D721Med (cell line): ENCODE data around the gene DNAJC28.

Source experiments
- DNase-seq: peaks from one replicate; pipeline ENCODE4 v3.0.0; 2011; ENCODE audit warnings: low spot score; ENCODE audit not compliant: insufficient read length
- FAIRE-seq: peaks from 2 replicates; lab custom pipeline; 2011; peaks lifted over from hg19 to GRCh38; lab: Jason Lieb, UNC
- TF ChIP-seq, protein P1 (sequence below): IDR thresholded peaks from 2 replicates; pipeline ENCODE4 v1.5.1; 2012; ENCODE audit warnings: mild to moderate bottlenecking, control low read depth; ENCODE audit not compliant: insufficient read depth; ENCODE audit errors: missing control alignments

The DNAJC28 gene

DNA sequence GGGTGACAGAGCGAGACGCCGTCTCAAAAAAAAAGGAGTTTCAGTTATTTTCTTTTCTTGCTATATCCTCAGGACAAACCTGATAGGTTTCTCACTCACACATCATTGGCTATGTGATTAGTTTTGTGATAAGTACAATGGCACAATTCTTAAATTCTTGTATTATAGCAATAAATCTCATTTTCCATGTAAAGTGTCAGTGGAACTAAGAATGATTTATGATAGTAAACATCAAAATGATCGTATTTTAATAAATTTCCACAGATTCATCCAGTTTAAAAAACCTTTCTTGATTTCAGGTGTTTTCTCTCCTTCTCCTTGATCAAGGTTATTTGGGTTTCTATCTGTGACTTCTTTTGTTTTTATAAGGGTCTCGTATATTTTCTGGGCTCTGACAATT lies 3.5 kb downstream of the DNAJC28 start:
- no peak for FAIRE-seq
- TF ChIP-seq, protein P1, sequence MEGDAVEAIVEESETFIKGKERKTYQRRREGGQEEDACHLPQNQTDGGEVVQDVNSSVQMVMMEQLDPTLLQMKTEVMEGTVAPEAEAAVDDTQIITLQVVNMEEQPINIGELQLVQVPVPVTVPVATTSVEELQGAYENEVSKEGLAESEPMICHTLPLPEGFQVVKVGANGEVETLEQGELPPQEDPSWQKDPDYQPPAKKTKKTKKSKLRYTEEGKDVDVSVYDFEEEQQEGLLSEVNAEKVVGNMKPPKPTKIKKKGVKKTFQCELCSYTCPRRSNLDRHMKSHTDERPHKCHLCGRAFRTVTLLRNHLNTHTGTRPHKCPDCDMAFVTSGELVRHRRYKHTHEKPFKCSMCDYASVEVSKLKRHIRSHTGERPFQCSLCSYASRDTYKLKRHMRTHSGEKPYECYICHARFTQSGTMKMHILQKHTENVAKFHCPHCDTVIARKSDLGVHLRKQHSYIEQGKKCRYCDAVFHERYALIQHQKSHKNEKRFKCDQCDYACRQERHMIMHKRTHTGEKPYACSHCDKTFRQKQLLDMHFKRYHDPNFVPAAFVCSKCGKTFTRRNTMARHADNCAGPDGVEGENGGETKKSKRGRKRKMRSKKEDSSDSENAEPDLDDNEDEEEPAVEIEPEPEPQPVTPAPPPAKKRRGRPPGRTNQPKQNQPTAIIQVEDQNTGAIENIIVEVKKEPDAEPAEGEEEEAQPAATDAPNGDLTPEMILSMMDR: no peak
- DNase-seq: no peak

DNA sequence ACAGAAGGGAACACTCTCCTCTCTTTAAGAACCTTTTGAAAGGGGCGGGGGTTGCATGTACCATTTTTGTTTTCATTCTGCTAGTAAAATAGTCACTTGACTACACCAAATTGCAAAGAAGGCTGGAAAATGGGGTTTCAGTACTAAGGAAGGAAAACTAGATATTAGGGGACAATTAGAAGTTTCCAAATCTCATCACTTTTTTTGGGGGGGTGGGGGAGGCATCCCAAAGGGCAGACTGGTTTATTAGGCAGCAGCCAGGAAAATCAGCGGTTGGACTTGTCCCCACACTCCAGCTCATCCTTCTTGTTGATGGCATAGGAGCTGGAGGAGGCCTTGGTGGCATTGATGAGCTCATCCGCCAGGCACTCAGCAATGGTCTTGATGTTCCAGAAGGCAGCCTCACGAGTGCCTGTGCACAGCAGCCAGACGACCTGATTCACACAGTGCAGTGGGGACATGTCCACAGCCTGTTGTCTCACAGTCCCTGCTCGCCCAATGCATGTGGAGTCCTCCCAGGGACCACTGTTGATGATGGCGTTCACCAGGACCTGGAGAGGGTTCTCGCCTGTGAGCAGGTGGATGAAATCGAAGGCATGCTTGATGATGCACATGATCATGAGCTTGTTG lies 10.1 kb downstream of the DNAJC28 start:
- no peak for DNase-seq
- no peak for FAIRE-seq
- TF ChIP-seq, protein P1: no peak

DNA sequence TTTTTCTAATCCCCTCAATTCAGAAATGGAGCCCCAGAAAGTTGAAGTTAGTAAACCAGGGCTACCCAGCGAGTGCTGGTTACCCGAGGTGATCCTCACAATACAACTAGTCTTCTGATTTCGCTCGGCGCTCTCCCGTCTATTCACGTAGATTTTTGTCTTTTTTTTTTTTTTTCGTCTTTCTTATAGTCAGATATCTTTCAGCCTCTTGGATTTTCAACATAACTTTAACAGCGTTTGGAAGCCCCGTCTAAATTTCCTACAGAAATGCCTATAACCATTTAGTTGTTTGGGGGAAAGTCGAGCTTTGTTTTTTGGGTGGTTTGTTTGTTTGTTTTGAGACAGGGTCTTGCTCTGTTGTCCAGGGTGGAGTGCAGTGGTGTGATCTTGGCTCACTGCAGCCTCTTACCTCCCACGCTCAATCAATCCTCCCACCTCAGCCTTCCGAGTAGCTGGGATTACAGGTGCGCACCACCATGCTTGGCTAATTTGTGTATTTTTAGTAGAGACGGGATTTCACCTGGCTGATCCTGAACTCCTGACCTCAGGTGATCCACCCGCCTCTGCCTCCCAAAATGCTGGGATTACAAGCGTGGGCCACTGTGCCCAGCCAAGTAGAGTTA lies 10.9 kb downstream of the DNAJC28 start:
- DNase-seq (no peak), FAIRE-seq (no peak)
- TF ChIP-seq, protein P1: no peak

DNA sequence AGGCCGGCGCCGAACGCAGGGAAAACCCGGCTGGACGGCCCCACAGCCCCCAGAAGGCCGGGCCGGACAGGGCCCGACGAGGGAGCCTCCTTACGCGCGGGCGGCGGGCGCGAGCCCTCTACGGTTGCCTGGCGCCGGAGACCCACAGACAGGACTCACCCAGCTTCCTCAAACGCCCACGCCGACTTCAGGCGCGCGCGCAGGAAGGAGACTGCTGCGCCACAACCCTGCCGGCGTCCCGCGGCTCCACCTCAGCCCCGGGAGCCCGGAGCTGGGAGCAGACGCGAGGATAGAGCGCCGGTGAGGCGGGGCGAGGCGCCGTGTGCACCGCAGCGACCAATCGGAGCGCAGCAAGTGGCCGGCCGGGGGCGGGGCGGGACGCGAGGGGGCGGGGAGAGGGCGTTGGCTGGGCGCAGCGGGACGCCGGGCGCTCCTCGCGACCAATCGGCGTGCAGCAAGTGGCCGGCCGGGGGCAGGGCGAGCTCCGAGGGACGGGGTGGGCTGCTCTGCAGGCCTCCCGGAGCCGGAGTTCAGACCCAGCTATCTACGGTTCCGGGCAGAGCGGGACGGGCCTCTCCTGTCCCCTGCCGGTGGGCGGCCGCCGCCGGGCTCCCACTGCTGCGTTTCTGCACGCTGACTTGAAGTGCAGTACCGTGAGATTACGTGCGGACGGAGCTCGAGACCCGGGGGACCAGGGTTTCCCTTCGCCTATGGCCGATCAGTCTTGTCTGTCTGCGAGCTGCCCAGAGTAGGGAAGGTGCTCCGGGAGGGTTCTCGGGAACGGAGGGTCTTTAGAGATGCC lies 11.6 kb downstream of the DNAJC28 start, which contains the start of gene TMEM50B:
Gene TMEM50B (minus strand): TSS at position 296 of the 802 bp plus-strand sequence. CDS start 11,089 bp downstream, outside the sequence.
- TF ChIP-seq, protein P1: peak; percentile 18
- FAIRE-seq (no peak), DNase-seq (peak; percentile 88)

DNA sequence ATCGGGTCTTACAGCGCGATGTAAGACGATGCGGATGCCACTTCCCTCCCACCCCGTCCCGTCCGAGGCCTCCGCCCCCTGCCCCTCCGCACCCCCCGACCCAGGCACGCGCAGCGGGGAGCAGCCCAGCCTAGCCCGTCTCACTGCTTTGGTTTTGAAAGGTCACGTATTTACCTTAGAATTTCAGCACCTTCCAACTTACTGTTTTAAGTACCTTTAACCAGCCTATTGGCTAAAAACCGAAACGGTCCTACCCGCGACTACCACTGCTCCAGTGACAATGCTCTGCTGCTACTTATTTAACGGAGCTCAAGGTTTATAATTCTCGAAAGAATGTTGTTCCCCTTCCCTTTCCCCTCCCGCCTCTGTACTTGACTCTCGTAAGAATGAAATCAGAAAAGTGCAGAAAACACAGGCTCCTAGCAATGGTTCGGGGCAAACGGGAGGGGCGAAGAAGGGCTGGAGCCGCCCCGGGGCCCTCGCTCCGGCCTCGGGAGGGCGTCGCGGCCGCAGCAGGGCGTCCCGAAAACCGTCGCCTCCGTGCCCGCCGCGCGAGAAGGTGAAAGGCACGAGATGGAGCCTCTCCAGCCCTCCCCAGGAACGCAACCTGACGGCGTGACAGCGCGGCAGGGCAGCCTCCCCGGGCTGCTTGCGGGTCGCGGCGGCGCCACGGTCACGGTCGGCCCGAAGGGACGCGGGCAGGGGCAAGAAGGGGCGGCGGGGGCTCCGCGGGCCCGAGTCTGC lies 12.4 kb downstream of the DNAJC28 start:
- FAIRE-seq (no peak), DNase-seq (no peak)
- TF ChIP-seq, protein P1: no peak

DNA sequence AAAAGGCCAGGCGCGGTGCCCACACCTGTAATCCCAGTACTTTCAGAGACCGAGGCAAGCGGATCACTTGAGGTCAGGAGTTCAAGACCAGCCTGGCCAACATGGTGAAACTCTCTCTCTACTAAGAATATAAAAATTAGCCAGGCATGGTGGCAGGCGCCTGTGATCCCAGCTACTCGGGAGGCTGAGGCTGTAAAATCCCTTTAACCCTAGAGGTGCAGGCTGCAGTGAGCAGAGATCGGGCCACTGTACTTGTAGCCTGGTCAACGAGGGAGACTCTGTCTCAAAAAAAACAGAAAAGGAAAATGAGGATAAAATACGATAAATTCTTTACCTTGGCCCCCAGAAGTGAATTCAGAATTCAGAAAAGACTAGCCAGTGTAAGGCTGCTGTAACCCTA lies 13.3 kb downstream of the DNAJC28 start:
- TF ChIP-seq, protein P1: no peak
- DNase-seq (no peak), FAIRE-seq (no peak)
